ENCODE measurements around the gene LBHD2. TPM values are rescaled to one million over a fixed set of nuclear protein-coding genes. Genes with fewer than 3 reads are reported as not detected.

LBHD2 gene
- polyA plus RNA-seq, 1 of the 3 experiments (the other 2 are of a cell fraction) = not detected

- TF ChIP-seq USF1 (IDR thresholded peaks at IDR 0.05; ENCODE audit: borderline replicate concordance, low read depth) = no peak
- TF ChIP-seq REST (IDR thresholded peaks at IDR 0.05; ENCODE audit: low read depth, low read length) = no peak
- TF ChIP-seq FOXM1 (IDR thresholded peaks at IDR 0.05; ENCODE audit: low read depth) = no peak
- no peak for TF ChIP-seq NFIC (IDR thresholded peaks at IDR 0.05; ENCODE audit: borderline replicate concordance)
- no peak for TF ChIP-seq RFX5 (IDR thresholded peaks at IDR 0.05; ENCODE audit: low read length)
- no peak for TF ChIP-seq TAF1 (IDR thresholded peaks at IDR 0.05; ENCODE audit: borderline replicate concordance, low read depth, low read length)
- no peak for TF ChIP-seq TCF12 (IDR thresholded peaks at IDR 0.05)
- no peak for TF ChIP-seq IRF3 (IDR thresholded peaks at IDR 0.05; ENCODE audit: low read depth, low read length)
- H3K4me2 ChIP-seq = no peak overlapping the region
- peaks cover 33 to 46% of the 10 kb centered on the region in 2 experiments for H3K4me1 ChIP-seq (ENCODE audit: control insufficient read depth in 1 of 2, insufficient read depth in 2 of 2, low read depth in 1 of 2, low read length in 1 of 2)
- no peak for DNase-seq
- H3K9ac ChIP-seq = no peak overlapping the region
- H3K27me3 ChIP-seq (ENCODE audit: insufficient read depth) = no peaks in the 10 kb centered on the region
- no peaks in the 10 kb centered on the region for H4K20me1 ChIP-seq (ENCODE audit: insufficient read depth)
- peaks cover 9% of the 10 kb centered on the region for H3F3A ChIP-seq (replicated peaks; ENCODE audit: insufficient read depth)
- H3K79me2 ChIP-seq (ENCODE audit: insufficient read depth) = no peaks in the 10 kb centered on the region
- ChIA-PET POLR2A (no interaction called here), CTCF (interaction anchor here (0.9 to 8.9 kb wide), 7 partner anchors 13 to 167 kb away, joined by 3 to 132 read pairs (median 4); no protein-coding TSS in a partner anchor)
- no peak overlapping the region for H2AFZ ChIP-seq (ENCODE audit: low read depth)
- no peaks in the 10 kb centered on the region for H3K9me3 ChIP-seq
- no peaks in the 10 kb centered on the region for H3K36me3 ChIP-seq (replicated peaks in 1 of 2; ENCODE audit: control insufficient read depth in 1 of 2, insufficient read depth in 2 of 2, low read length in 1 of 2)
- no peak overlapping the region for H3K27ac ChIP-seq (ENCODE audit: low read depth in 2 of 2, low read length in 1 of 2)
- WGBS (ENCODE audit: low lambda C conversion rate) = 88% methylated on average over 9 of the region's 13 CpGs
- H3K9me2 ChIP-seq = no peaks in the 10 kb centered on the region
- no peak overlapping the region for H3K4me3 ChIP-seq (ENCODE audit: low read depth in 2 of 2, low read length in 1 of 2)
Measured at GRCh38 chr14:103125098-103126070, 41.4 kb downstream of the LBHD2 start.
